Trophoblast cell (in vitro differentiated cells and primary cell): Measurements from ENCODE around the gene UPB1.

ENCODE experiments used
- DNase-seq, 2 donors: peaks; one replicate each; pipeline ENCODE4 v3.0.0-alpha.2; 2016
- H2AFZ ChIP-seq: 2 replicates; pipeline ENCODE4 v1.6.1; 2013; ENCODE audit warnings: low read length, moderate library complexity, mild to moderate bottlenecking; ENCODE audit not compliant: insufficient read depth, poor library complexity
- H2AK5ac ChIP-seq: 2 replicates; pipeline ENCODE4 v1.6.1; 2013; ENCODE audit warnings: mild to moderate bottlenecking, low read length
- H2BK120ac ChIP-seq: 2 replicates; pipeline ENCODE4 v1.6.1; 2013; ENCODE audit warnings: low read length, mild to moderate bottlenecking, moderate library complexity; ENCODE audit not compliant: insufficient read depth, poor library complexity
- H2BK12ac ChIP-seq: 2 replicates; pipeline ENCODE4 v1.6.1; 2013; ENCODE audit warnings: mild to moderate bottlenecking, low read length, moderate library complexity
- H2BK5ac ChIP-seq: 2 replicates; pipeline ENCODE4 v1.6.1; 2013; ENCODE audit warnings: low read length, low read depth, moderate library complexity, mild to moderate bottlenecking; ENCODE audit not compliant: poor library complexity
- H3K14ac ChIP-seq: 2 replicates; pipeline ENCODE4 v1.6.1; 2013; ENCODE audit warnings: mild to moderate bottlenecking, low read length
- H3K18ac ChIP-seq: 2 replicates; pipeline ENCODE4 v1.6.1; 2013; ENCODE audit warnings: mild to moderate bottlenecking, low read length
- H3K23ac ChIP-seq: 2 replicates; pipeline ENCODE4 v1.6.1; 2013; ENCODE audit warnings: low read length
- H3K27ac ChIP-seq: 2 replicates; pipeline ENCODE4 v1.5.1; 2013; ENCODE audit warnings: low read depth, mild to moderate bottlenecking, inconsistent platforms, low read length, moderate library complexity
- H3K27me3 ChIP-seq: 2 replicates; pipeline ENCODE4 v1.6.1; 2013; ENCODE audit warnings: inconsistent platforms, mild to moderate bottlenecking, low read length, moderate library complexity; ENCODE audit not compliant: insufficient read depth
- H3K36me3 ChIP-seq, 2 experiments: 1 replicate in 1 of 2; 2 replicates in 1 of 2; pipeline ENCODE4 v1.6.1; 2013; ENCODE audit warnings: low read length in 2 of 2, mild to moderate bottlenecking in 2 of 2, moderate library complexity in 1 of 2; ENCODE audit not compliant: insufficient read depth in 2 of 2, control insufficient read depth in 1 of 2
- H3K4ac ChIP-seq: 2 replicates; pipeline ENCODE4 v1.6.1; 2013; ENCODE audit warnings: low read depth, mild to moderate bottlenecking, low read length, moderate library complexity
- H3K4me1 ChIP-seq, 2 experiments: 1 replicate in 1 of 2; 2 replicates in 1 of 2; pipeline ENCODE4 v1.6.1; 2013; ENCODE audit warnings: low read length in 2 of 2, mild to moderate bottlenecking in 2 of 2, moderate library complexity in 1 of 2; ENCODE audit not compliant: insufficient read depth in 2 of 2, control insufficient read depth in 1 of 2
- H3K4me2 ChIP-seq: 2 replicates; pipeline ENCODE4 v1.6.1; 2013; ENCODE audit warnings: inconsistent platforms, mild to moderate bottlenecking, low read length, moderate library complexity
- H3K4me3 ChIP-seq: 2 replicates; pipeline ENCODE4 v1.5.1; 2013; ENCODE audit warnings: mild to moderate bottlenecking, low read depth, low read length, inconsistent platforms
- H3K79me1 ChIP-seq: one replicate; pipeline ENCODE4 v1.6.1; 2013; ENCODE audit warnings: low read length
- H3K79me2 ChIP-seq: 2 replicates; pipeline ENCODE4 v1.6.1; 2013; ENCODE audit warnings: low read length, mild to moderate bottlenecking; ENCODE audit not compliant: control insufficient read depth, insufficient read depth, poor library complexity
- H3K9ac ChIP-seq: 2 replicates; pipeline ENCODE4 v1.6.1; 2013; ENCODE audit warnings: mild to moderate bottlenecking, low read length
- H3K9me3 ChIP-seq: 2 replicates; pipeline ENCODE4 v1.6.1; 2013; ENCODE audit warnings: low read depth, mild to moderate bottlenecking, control low read depth, inconsistent platforms, low read length; ENCODE audit not compliant: insufficient read depth
- H4K12ac ChIP-seq: 2 replicates; pipeline ENCODE4 v1.6.1; 2013; ENCODE audit warnings: low read depth, mild to moderate bottlenecking, low read length, moderate library complexity
- H4K8ac ChIP-seq: 2 replicates; pipeline ENCODE4 v1.6.1; 2013; ENCODE audit warnings: low read depth, mild to moderate bottlenecking, low read length, moderate library complexity
- H4K91ac ChIP-seq: one replicate; pipeline ENCODE4 v1.6.1; 2013; ENCODE audit warnings: low read depth, mild to moderate bottlenecking, low read length, moderate library complexity
- WGBS: extraction: QIAGEN DNeasy Blood & Tissue Kit; methylation state at CpG from one replicate; pipeline ENCODE4 v1.1.7; 2013; ENCODE audit warnings: missing lambda C conversion rate; ENCODE audit not compliant: insufficient read length, insufficient coverage; ENCODE audit errors: extremely low coverage; 5-methylcytosine and 5-hydroxymethylcytosine counted together

Gene UPB1

DNA sequence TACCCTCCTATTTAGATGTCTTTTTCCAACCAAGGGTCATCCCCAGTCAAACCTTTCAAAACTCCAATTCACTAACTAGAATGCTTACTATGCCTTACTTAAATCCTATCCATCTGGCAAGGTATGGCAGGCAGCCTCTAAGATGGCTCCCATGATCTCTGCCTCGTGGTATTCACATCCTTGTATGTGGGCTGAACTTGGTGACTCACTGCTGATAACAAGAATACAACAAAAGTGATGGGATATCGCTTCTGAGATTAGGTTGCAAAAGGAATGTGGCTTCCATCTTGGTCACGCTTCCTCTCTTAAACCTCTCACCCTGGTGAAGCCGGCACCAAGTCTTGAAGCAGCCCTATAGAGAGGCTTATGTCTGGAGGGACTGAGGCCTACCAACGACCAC, 29.6 kb upstream of the UPB1 start:
- no peak overlapping the region for H2BK12ac ChIP-seq
- H3K9ac ChIP-seq, result no peak overlapping the region
- H3K79me2 ChIP-seq, result no peaks in the 10 kb centered on the region
- no peak overlapping the region for H3K27ac ChIP-seq
- no peaks in the 10 kb centered on the region for H3K27me3 ChIP-seq
- no peak overlapping the region for H4K91ac ChIP-seq
- H2AFZ ChIP-seq, result no peak overlapping the region
- no peak overlapping the region for H3K14ac ChIP-seq
- no peak overlapping the region for H3K4me2 ChIP-seq
- H3K4me3 ChIP-seq, result no peak overlapping the region
- no peak overlapping the region for H3K18ac ChIP-seq
- no peaks in the 10 kb centered on the region for H3K79me1 ChIP-seq
- peak; percentile 87 to 94 for DNase-seq
- H3K36me3 ChIP-seq, result no peaks in the 10 kb centered on the region
- H4K12ac ChIP-seq, result no peak overlapping the region
- WGBS, result no CpG with 5 or more reads among the region's 5 CpGs
- H3K23ac ChIP-seq, result no peak overlapping the region
- H3K9me3 ChIP-seq, result no peaks in the 10 kb centered on the region
- H3K4ac ChIP-seq, result no peak overlapping the region
- no peak overlapping the region for H2AK5ac ChIP-seq
- H4K8ac ChIP-seq, result no peak overlapping the region
- H3K4me1 ChIP-seq, result no peaks in the 10 kb centered on the region
- no peak overlapping the region for H2BK5ac ChIP-seq
- no peak overlapping the region for H2BK120ac ChIP-seq

GRCh38 chr22:24465975-24466374, 29.2 kb upstream of the UPB1 start:
- Histone ChIP-seq H3K9ac (no peak overlapping the region), H2AK5ac (no peak overlapping the region), H3K23ac (no peak overlapping the region), H4K91ac (no peak overlapping the region), H3K4me3 (no peak overlapping the region), H2BK5ac (no peak overlapping the region), H3K27me3 (no peaks in the 10 kb centered on the region), H3K36me3 (no peaks in the 10 kb centered on the region), H3K79me2 (no peaks in the 10 kb centered on the region), H2BK120ac (no peak overlapping the region), H3K9me3 (no peaks in the 10 kb centered on the region), H3K27ac (no peak overlapping the region), H2AFZ (no peak overlapping the region), H3K14ac (no peak overlapping the region), H3K4ac (no peak overlapping the region), H3K4me1 (no peaks in the 10 kb centered on the region), H3K4me2 (no peak overlapping the region), H2BK12ac (no peak overlapping the region), H4K8ac (no peak overlapping the region), H4K12ac (no peak overlapping the region), H3K18ac (no peak overlapping the region), H3K79me1 (no peaks in the 10 kb centered on the region)
- no CpG with 5 or more reads among the region's 3 CpGs for WGBS
- no peak for DNase-seq

- Histone ChIP-seq H3K4me1 (no peaks in the 10 kb centered on the region), H3K36me3 (no peaks in the 10 kb centered on the region), H4K8ac (no peak overlapping the region), H3K27me3 (no peaks in the 10 kb centered on the region), H2BK12ac (no peak overlapping the region), H2BK5ac (no peak overlapping the region), H3K23ac (no peak overlapping the region), H3K79me1 (no peaks in the 10 kb centered on the region), H4K12ac (no peak overlapping the region), H2AFZ (peak overlapping the region; percentile 33), H3K14ac (no peak overlapping the region), H3K4me2 (no peak overlapping the region), H3K9me3 (no peaks in the 10 kb centered on the region), H3K4ac (no peak overlapping the region), H3K18ac (no peak overlapping the region), H4K91ac (no peak overlapping the region), H3K79me2 (no peaks in the 10 kb centered on the region), H3K4me3 (no peak overlapping the region), H3K27ac (no peak overlapping the region), H2AK5ac (no peak overlapping the region), H3K9ac (no peak overlapping the region), H2BK120ac (no peak overlapping the region)
- DNase-seq, result no peak
- no CpG with 5 or more reads among the region's 1 CpG for WGBS
Observed at GRCh38 chr22:24466716-24467328, 28.3 kb upstream of the UPB1 start.

GRCh38 chr22:24467340-24467739, 27.8 kb upstream of the UPB1 start:
- DNase-seq, result no peak
- WGBS, result no CpG with 5 or more reads among the region's 2 CpGs
- H2BK5ac ChIP-seq, result no peak overlapping the region
- H3K18ac ChIP-seq, result no peak overlapping the region
- H2BK120ac ChIP-seq, result no peak overlapping the region
- no peak overlapping the region for H2BK12ac ChIP-seq
- H3K79me1 ChIP-seq, result no peaks in the 10 kb centered on the region
- H3K9ac ChIP-seq, result no peak overlapping the region
- no peak overlapping the region for H4K12ac ChIP-seq
- H3K27ac ChIP-seq, result no peak overlapping the region
- no peak overlapping the region for H3K23ac ChIP-seq
- H3K4ac ChIP-seq, result no peak overlapping the region
- no peak overlapping the region for H3K4me3 ChIP-seq
- no peak overlapping the region for H4K91ac ChIP-seq
- no peak overlapping the region for H3K4me2 ChIP-seq
- H3K79me2 ChIP-seq, result no peaks in the 10 kb centered on the region
- H3K4me1 ChIP-seq, result no peaks in the 10 kb centered on the region
- no peaks in the 10 kb centered on the region for H3K36me3 ChIP-seq
- no peaks in the 10 kb centered on the region for H3K27me3 ChIP-seq
- H3K14ac ChIP-seq, result no peak overlapping the region
- H4K8ac ChIP-seq, result no peak overlapping the region
- no peak overlapping the region for H2AK5ac ChIP-seq
- no peaks in the 10 kb centered on the region for H3K9me3 ChIP-seq
- no peak overlapping the region for H2AFZ ChIP-seq
